ENCODE measurements around the gene PCOLCE2.

DNA sequence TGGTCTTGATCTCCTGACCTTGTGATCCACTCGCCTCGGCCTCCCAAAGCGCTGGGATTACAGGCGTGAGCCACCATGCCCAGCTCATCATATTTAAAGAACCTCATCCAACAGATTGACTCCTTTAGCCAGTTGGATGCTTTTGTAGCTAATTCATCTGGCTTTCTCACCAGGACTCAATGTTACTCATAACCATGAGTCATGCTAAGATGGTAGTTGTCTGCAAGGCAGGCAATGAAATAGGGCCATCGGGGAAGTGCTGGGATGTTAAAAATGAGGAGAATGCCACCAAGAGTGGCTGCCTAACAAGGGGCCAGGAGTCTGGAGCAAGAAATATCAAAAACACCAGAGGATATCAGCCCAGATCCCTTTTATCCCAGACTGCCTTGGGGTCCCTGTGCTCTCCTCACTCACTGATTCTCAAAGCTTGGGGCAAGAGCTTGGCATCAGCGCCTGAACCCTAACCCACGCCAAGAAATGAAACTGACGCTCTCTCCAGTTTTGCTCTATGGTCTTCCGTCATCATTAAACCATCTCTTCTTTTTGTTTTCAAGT is 7.4 kb upstream of the PCOLCE2 start:
- TF ChIP-seq, protein P1, sequence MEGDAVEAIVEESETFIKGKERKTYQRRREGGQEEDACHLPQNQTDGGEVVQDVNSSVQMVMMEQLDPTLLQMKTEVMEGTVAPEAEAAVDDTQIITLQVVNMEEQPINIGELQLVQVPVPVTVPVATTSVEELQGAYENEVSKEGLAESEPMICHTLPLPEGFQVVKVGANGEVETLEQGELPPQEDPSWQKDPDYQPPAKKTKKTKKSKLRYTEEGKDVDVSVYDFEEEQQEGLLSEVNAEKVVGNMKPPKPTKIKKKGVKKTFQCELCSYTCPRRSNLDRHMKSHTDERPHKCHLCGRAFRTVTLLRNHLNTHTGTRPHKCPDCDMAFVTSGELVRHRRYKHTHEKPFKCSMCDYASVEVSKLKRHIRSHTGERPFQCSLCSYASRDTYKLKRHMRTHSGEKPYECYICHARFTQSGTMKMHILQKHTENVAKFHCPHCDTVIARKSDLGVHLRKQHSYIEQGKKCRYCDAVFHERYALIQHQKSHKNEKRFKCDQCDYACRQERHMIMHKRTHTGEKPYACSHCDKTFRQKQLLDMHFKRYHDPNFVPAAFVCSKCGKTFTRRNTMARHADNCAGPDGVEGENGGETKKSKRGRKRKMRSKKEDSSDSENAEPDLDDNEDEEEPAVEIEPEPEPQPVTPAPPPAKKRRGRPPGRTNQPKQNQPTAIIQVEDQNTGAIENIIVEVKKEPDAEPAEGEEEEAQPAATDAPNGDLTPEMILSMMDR (IDR thresholded peaks at IDR 0.05) = no peak
- no peak for TF ChIP-seq POLR2A (IDR thresholded peaks at IDR 0.05)

All from testis (tissue), 2 donors.